T-helper 1 cell treated with Interleukin-12 subunit alpha and Interleukin-12 subunit beta and Interleukin-4 antibody, amounts not matched to agents 30 ng/mL and 1 ng/mL, for 36 hours (primary cell): ENCODE data around the gene ZNF235. TPM values are rescaled to one million over a fixed set of nuclear protein-coding genes. Genes with fewer than 3 reads are reported as not detected.
"Not testable (repeated sequence)": the region's sequence is repeated elsewhere in the genome, so short reads cannot be mapped to it uniquely, and the experiment has no call there.

Experiments
- intact Hi-C: fragments of 100-400 bp; cut with micrococcal nuclease; formaldehyde crosslinking; loops from one replicate; pipeline ENCODE4 v1.15.1; 2024
- total RNA-seq: library from RNA; stranded (reverse); gene quantifications from 2 replicates; pipeline ENCODE4 v1.2.3, GENCODE V29; 2022

ZNF235 gene
- total RNA-seq, result 5.8 and 6.5 TPM in 2 replicates

DNA sequence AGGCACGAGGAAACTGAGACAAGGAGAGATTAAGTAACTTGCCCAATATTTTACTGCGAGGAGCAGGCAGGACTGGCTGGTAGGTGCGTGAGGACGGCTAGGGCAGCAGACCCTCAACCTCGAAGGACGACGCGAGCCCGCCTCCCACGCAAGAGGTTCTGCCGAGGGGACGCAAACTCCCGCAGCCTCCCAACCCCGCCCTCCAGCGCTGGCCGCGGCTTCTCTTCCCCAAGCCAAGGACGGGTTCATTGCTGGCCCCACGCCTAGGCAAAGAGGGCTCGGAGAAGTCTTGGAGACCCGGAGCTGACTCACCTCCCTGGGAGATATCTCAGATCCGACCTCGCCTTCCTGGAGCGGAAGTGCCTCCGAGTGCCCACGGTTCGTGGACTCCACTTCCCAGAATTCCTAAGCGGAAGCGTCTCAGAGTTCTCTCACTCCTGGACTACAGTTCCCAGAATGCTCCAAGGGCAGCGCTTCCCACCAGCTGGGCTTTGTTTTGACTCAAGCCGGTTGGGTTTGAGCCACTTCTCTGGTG lies at the start of gene ZNF235:
TSS of gene ZNF235 (minus strand) at position 367 of the 535 bp plus-strand sequence. CDS start 1,621 bp downstream, outside the sequence.
- intact Hi-C loops, result loop anchor here (1.0 kb wide), 8 partner anchors 92 to 369 kb away; partner anchors contain the start of genes ZNF155, ZNF224, ZNF225 and ZNF226

DNA sequence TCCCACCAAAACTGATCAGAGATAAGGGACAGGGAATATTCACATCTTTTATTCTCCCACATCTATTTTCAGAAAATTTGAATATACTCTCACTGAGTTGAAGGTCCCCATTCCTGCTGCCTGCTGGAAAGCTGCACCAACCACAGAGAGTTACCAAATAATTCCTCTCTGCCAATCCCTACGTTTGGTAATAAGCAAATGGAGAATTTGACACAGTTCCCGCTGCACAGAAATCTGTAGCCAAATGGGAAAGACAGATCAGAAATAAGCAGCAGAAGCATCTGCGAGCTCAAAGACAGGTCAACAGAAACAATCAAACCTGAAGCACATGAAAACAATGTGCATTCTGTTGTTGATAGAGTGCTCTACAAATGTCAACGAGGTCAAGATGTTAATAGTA lies 41.7 kb upstream of the ZNF235 start:
- intact Hi-C loops, result no loop called here

DNA sequence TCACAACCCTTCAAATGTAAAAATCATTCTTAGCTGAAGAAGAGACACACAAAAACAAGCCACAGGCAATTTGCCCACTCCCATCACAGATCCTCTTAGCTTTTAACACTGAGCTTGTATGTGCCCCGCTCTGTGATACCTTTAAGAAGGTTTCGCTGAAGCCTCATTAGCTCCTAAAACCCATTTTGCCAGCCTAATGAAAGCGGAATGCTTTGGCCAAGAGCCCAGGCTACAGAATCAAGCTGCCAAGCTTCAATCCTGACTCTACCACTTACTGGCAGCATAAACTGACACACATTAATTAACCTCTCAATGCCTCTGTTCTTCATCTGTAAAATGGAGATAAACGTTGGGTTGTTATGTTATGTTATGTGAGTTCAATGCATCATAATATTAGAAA lies 41.1 kb upstream of the ZNF235 start:
- intact Hi-C loops, result no loop called here

DNA sequence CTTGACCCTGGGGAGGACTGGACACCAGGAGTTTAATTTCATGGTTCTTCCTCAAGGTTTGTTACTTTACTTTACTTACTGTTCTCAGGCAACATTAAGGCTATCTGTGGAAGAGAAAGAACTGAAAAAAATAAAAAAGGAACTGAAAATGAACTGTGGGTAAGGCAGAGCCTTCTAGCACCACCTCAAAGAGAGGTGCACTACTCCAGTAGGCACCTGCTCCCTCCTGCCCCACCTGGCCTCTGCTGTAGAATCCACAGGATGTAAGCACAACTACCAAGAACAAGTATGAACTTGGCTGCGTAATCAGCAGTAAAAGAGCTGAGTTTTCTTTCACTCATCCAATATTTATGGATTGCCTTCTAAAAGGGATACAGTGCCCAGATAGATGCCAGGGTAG lies 39.4 kb upstream of the ZNF235 start:
- intact Hi-C loops, result no loop called here

DNA sequence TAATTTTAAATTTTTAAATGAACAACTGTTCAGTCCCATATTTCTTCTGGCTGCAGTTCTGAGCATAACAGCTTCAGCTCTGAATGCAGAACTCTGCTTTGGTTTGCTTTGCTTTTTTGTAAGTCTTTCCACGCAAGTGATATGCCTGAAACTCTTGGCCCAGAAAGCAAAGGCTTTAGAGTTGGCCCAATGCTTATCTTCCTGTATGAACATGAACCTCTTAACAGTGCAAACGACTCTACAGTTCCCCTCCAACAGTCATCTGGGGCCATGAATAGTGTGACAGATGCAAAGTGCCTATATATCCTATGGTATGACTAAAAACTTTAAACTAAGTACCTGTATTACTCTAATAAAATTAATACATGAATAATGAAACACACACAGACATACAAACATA lies 37.0 kb upstream of the ZNF235 start:
- intact Hi-C loops, result no loop called here

DNA sequence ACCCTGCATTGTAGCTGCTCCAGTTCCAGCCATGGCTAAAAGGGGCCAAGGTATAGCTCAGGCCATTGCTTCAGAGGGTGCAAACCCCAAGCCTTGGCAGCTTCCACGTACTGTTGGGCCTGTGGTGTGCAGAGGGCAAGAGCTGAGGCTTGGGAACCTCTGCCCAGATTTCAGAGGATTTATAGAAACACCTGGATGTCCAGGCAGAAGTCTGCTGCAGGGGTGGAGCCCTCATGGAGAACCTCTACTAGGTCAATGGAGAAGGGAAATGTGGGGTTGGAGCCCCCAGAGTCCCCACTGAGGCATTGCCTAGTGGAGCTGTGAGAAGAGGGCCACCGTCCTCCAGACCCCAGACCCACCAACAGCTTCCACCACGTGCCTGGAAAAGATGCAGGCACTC lies 29.8 kb upstream of the ZNF235 start:
- intact Hi-C loops, result not testable (repeated sequence)

DNA sequence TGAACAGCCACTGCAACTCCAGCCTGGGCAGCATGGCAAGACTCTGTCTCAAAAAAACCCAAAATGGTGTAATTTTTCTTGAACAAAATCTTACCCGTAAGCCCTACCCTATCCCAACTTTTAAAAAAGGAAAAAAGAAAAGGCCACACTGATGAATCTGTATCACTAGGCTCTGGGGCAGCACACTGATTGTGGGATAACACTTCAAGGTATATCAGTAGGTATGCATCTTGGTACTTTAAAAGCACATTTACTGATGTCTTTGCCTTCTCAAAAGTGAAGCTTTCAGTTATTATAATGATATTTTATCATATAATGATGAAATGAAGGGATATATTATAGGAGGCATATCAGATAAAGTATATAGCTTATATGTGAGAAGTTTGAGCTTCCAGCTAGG lies 27.3 kb upstream of the ZNF235 start:
- intact Hi-C loops, result no loop called here

DNA sequence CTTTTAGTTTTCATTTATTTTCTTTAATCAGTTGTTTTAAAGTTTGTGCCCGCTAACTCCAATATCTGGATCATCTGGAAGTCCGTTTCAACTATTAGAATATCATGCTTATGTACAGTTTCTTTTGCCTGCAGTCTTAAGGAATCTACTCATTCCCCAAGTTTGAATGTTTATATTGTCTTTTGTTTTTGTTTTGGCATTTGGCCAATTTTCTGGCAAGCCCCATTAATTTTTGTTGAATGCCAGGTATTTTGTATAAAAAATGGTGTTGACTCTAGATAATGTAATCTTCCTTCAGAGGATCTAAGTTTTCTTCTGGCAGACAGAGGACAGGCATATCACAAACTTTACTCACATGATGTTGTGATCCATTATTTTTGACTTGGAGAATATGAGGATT lies 11.1 kb upstream of the ZNF235 start:
- intact Hi-C loops, result no loop called here

DNA sequence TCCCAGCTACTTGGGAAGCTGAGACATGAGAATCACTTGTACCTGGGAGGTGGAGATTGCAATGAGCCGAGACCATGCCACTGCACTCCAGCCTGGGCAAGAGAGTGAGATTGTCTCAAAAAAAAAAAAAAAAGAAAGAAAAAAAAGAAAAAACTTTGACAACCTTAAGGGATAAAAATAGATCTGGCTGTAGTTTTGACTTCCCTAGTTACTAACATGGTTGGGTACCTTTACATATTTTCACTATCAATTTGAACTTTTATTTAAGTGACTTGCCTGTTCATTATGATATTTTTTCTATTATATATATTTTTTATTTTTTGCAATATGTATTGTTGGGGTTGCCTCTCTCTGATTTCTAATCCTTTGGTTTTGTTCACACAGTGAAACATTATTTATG lies 8.4 kb upstream of the ZNF235 start:
- intact Hi-C loops, result no loop called here

DNA sequence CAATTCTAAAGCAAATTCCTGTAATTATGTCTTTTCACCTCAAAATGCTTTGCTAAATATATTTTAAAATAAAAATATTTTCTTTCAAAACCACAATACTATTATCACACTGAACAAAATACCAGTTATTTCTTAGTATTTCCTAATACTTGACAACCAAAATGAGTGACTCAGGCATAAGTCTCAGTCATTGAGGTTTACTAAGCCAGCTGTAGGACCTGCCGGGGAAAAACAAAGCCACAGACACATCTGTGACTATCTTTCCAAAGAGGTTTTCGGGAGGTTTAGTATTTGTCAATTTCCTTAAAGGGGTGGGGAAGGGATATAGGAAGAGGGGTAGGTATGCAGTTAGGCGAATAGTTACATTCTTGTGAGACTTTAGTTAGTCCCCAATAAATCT lies 3.2 kb upstream of the ZNF235 start:
- intact Hi-C loops, result no loop called here

DNA sequence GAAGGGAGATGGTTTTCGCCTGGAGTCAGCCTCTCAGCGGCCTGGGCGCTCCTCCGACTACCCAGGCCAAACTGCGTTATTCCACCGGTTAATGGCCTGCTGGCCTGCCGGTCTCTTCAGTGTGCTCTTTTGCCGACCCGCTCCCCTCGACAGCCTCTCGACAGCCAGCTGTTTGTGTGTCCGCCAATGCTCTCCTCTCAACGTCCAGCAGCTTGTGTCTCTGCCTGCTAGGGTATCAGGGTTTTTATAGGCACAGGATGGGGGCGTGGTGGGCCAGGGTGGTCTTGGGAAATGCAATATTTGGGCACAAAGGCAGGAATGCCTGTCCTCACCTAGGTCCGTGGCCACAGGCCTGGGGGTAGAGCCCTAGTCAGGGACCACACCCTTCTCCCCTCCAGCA lies 1.5 kb upstream of the ZNF235 start:
- intact Hi-C loops, result no loop called here

DNA sequence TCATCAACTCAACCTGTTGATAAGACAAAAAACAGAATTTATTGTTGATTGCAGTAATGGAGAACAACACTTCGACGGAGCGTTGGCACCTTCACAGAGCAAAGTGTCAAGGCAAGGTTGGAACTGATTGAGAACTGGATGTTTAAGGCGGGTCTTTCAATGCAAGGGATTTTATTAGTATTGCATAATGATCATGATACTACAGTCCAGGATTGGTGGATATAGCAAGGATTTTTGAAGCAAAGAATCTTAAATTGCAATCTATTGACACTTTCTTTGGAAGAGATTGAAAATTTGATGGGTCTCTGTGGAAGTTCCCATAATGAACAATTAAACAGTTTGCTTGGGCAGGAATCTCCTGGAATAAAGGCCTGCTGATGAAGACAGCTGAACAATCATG lies 632 bp upstream of the ZNF235 start:
- intact Hi-C loops, result loop anchor here (1.0 kb wide), 4 partner anchors 93 to 370 kb away; partner anchors contain the start of genes ZNF155, ZNF227 and ZNF45

DNA sequence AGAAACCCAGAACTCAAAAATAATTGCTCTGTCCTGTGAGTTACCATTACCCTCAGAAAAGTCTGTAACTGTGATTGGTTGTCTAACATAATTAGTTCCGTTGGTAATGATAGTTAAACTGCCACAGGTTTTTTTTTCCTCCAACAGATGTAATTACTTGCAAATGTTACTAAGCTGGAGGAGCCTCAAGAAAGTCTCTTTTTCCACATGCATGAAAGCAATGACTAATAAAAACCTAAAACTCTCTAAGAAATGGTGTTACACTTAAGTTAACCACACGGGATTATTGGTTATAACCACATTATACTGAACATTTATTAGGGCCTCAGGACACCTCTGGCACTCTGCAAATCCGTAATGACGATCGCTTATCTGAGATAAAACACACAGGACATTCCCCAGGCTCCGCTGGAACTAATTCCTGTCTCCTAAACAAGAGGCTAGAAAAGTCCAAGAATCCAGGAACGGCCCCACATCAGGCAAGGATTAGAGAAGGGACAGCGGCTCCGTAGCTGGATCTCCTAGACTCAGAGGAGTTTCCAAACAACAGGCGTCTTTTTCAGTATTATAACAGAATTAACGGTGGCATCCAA lies 753 bp downstream of the ZNF235 start:
- intact Hi-C loops, result loop anchor here (1.0 kb wide), 4 partner anchors 139 to 232 kb away; partner anchors contain the start of genes ZNF224, ZNF225, ZNF226 and ZNF284

DNA sequence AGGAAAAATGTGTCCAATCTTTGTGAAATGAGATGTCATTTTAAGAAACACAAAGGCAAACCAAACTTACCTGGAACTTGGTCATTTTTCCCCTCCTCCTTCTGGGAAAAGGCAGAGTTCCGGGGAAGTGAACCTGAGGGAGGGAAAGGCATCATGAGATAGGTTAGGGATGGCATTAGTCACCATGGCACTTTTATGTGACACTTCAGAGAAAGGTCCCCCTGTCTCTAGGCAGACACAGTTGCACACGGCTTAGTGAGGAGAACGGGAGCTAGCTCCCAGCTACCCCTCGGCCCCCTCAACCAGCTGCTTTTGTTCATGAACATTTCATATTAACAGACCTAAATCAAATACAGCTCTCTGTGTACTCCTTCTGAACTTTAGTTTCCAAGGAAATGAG lies 1.5 kb downstream of the ZNF235 start:
- intact Hi-C loops, result no loop called here

DNA sequence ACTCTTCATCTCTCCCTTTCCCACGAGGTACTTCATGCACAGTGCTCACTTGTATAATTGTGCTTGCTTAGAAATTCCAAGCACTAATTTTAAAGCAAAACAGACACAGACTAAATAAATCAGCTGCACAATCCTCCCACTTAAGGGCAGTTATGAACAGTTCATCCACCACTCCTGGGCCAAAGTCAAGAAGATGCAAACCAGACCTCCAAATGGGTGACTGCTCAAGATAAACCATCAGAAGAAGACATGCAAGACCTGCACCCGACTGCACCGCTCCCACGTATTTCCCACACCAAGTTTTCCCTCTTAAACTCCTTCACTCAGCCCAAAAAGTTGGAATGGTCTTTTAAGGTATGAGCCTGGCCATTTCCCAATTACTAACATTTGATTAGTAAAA lies 19.9 kb downstream of the ZNF235 start:
- intact Hi-C loops, result no loop called here

DNA sequence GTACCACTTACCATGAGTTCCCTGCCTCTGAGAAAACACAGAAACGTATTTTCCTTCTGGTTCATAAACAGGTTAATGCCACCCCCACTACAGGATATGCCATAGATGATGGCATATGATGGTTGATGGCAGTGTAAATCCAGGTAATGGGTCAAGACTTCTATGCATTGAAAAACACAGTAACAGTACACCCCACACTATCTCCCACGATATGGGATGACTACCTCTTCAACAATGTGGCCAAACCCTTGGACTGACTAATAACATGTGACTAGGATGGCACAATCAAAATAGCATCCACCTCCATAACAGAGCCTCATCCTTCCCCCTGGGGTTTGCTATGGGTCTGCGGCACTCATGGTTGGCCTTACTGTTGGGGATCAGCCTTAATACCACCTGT lies 22.0 kb downstream of the ZNF235 start:
- intact Hi-C loops, result no loop called here

DNA sequence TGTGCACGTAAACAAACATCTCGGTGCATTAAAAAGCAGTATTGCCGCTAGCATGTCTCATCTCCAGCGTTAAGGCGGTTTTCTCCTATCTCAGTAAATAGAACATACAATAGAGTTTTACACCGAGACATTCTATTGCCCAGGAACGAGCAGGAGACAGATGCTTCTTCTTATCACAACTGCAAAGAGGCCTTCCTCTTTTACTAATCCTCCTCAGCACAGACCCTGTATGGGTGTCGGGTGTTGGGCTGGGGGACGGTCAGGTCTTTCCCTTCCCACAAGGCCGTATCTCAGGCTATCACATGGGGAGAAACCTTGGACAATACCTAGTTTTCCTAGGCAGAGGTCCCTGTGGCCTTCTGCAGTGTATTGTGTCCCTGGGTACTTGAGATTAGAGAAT lies 23.9 kb downstream of the ZNF235 start:
- intact Hi-C loops, result no loop called here

DNA sequence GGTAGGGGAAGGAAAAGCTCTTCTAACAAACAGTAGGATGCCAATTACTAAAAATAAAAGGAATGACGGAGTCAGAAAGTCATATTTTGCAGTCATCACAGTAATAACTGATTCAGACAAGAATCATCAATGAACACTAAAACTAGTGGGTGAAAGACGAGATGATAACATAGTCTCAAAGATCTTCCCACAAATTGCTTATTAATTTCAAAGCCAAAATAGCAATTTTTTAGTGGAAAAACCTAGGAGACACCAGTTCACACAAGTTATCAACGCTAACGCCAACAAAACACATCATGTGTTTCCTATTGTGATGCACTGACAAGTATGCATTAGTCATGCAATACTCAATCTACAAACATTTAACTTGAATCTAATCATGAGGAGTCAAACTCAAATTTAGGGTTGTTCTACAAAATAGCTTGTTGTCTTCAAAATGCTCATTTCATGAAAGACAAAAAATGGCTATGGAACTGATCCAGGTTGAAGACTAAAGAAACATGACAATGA lies 26.6 kb downstream of the ZNF235 start:
- intact Hi-C loops, result no loop called here

DNA sequence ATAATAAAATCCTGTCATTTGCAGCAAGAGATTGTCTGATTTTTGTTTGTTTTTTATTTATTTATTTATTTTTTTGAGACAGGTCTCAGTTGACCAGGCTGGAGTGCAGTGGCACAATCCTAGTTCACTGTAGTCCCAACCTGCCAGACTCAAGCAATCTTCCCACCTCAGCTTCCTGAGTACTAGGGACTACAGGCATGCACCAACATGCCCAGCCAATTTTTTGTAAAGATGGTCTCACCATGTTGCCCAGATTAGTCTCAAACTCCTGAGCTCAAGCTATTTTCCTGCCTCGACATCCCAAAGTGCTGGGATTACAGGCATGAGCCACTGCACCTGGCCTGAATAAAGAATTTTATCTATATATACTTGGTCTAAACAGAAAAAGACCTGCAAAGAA lies 27.5 kb downstream of the ZNF235 start:
- intact Hi-C loops, result no loop called here

DNA sequence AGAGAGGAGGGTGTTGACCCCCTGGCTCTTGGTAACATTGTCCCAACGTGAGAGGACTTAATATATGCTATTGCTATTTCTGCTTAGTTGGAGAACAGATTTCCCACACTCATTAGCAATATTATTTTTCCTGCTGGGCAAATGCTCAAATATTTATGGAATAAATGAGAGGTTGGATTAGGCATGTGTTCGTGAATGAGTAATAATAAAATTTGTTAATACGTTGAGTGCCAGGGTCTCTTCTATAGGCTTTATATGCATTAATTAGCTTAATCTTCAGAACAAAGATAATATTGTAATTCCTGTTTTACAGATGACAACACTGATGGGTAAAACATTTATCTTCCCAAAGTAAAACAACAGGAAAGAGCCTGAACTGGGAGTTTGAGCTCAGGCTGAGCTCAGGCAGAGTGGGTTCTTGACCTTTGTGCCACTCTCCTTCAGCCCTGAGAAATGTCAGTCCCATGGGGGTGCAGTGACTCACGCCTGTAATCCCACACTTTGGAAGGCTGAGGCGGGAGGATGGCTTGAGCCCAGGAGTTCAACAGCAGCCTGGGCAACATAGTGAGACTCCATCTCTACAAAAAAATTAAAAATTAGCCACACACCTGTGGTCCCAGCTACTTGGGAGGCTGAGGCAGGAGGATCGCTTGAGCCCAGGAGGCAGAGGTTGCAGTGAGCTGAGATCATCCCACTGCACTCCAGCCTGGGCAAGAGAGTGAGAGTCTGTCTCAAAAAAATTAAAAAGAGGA lies 44.0 kb downstream of the ZNF235 start:
- intact Hi-C loops, result no loop called here

DNA sequence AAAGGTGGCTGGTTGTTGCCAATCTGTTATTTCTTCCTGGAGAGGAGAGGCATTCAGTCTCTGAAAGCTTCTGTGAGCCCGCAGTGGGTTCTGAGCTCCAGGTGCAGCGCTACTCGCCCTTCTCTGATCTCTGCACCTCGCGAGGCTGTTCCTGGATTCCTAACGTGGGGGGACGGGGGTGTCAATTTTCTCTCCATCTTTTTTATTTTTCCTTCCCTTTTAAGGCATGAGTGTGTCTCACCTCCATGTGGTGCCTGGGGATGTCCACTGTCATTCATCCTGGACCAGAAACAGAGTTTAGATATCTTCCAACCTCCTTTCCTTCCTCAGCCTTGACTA lies 44.5 kb downstream of the ZNF235 start:
- intact Hi-C loops, result no loop called here

DNA sequence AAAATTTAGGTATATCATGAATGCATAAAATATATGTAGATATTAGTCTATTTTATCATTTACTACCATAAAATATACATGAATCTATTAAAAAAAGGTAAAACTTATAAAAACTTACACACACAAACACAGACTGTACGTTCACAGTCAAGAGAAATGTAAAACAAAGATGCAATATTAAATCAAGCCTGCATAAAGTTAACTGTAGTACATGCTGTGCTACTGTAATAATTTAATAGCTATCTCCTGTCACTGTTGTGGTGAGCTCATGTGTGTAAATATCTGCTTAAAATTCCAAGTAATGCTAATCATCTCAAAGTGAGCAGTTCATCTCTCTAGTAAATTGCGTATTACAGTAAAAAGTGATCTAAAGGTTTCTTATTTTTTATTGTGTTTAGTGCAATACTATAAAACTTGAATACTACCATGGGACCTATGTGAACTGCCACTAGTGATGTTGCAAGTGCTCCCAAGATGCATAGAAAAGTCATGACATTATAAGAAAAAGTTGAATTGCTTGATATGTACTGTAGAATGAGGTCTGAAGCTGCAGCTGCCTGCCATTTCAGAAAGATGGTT lies 45.9 kb downstream of the ZNF235 start:
- intact Hi-C loops, result no loop called here
